ENCODE measurements around the gene SOX5. TPM values are rescaled to one million over a fixed set of nuclear protein-coding genes. Genes with fewer than 3 reads are reported as not detected.
"Not testable (repeated sequence)": the region's sequence is repeated elsewhere in the genome, so short reads cannot be mapped to it uniquely, and the experiment has no call there.

Gene SOX5
- total RNA-seq, 1 donor from 2014 or later, result 86.8 TPM

DNA sequence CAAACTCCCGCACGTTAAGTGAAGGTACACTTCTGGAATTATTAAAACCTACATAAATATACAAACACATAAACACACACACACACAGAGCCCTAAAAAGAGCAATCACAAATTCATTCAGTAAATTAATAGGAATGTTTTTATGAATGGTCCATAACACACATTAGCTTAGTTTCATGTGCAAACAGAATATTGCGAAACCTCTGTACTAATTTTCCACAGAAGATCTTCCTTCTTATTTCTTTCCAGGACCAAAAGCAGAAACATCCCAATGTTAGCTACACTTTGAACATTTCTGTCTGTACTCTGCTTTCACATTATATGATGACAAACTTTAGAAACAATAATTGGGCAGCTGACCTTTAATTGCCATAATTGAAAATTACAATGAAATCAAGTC, 101.6 kb downstream of the SOX5 start:
- peaks cover 13% of the 10 kb centered on the region for H3K4me1 Mint-ChIP-seq
- H3K27ac Mint-ChIP-seq (ENCODE audit: unreplicated experiment), result no peak overlapping the region
- peaks cover 10% of the 10 kb centered on the region for H3K36me3 Mint-ChIP-seq (ENCODE audit: low read depth)
- TF ChIP-seq, protein P1, sequence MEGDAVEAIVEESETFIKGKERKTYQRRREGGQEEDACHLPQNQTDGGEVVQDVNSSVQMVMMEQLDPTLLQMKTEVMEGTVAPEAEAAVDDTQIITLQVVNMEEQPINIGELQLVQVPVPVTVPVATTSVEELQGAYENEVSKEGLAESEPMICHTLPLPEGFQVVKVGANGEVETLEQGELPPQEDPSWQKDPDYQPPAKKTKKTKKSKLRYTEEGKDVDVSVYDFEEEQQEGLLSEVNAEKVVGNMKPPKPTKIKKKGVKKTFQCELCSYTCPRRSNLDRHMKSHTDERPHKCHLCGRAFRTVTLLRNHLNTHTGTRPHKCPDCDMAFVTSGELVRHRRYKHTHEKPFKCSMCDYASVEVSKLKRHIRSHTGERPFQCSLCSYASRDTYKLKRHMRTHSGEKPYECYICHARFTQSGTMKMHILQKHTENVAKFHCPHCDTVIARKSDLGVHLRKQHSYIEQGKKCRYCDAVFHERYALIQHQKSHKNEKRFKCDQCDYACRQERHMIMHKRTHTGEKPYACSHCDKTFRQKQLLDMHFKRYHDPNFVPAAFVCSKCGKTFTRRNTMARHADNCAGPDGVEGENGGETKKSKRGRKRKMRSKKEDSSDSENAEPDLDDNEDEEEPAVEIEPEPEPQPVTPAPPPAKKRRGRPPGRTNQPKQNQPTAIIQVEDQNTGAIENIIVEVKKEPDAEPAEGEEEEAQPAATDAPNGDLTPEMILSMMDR (conservative IDR thresholded peaks at IDR 0.05), result no peak
- no peaks in the 10 kb centered on the region for H3K27me3 Mint-ChIP-seq (ENCODE audit: low read depth)
- no peak overlapping the region for H3K4me3 Mint-ChIP-seq
- DNase-seq (ENCODE audit: low read depth, low spot score), result no peak
- H3K9me3 Mint-ChIP-seq, result no peaks in the 10 kb centered on the region

DNA sequence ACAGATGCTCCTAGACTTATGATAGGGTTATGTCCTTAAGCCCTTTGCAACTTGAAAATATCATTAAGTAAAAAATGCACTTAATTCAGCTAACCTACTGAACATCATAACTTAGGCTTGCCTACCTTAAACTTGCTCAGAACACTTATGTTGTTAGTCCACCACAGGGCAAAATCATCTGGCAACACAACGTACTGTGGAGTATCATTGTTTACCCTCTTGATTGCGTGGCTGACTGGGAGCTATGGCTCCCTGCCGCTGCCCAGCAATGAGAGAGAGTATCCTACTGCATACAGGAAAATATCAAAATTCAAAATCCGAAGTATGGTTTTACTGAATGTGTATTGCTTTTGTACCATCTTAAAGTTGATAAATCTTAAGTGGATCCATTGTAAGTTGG, 105.5 kb downstream of the SOX5 start:
- Mint-ChIP-seq H3K27ac (ENCODE audit: unreplicated experiment) (no peak overlapping the region), H3K36me3 (ENCODE audit: low read depth) (peaks cover 30% of the 10 kb centered on the region), H3K4me1 (peaks cover 15% of the 10 kb centered on the region), H3K27me3 (ENCODE audit: low read depth) (no peaks in the 10 kb centered on the region), H3K4me3 (no peak overlapping the region), H3K9me3 (peaks cover 4% of the 10 kb centered on the region)
- TF ChIP-seq, protein P1 (conservative IDR thresholded peaks at IDR 0.05), result no peak
- DNase-seq (ENCODE audit: low read depth, low spot score), result no peak

DNA sequence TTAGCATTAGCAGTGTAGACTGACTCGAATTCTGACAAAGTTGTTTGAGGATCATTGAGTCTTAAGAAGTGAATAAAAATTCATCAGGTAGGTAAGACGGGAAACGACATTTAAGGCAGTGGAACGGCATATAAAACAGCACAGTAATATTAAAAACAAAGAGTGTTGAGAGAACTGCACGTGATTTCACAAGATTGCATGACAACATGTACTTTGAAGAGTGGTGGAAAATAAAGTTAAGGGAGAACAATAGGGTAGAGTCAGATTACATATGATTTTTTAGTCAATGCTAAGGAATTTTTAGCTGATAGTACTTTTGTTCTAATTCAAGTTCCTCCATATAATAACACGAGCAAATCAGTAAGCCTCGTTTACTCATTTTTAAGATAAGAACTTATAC, 115.4 kb downstream of the SOX5 start:
- H3K27ac Mint-ChIP-seq (ENCODE audit: unreplicated experiment), result no peak overlapping the region

DNA sequence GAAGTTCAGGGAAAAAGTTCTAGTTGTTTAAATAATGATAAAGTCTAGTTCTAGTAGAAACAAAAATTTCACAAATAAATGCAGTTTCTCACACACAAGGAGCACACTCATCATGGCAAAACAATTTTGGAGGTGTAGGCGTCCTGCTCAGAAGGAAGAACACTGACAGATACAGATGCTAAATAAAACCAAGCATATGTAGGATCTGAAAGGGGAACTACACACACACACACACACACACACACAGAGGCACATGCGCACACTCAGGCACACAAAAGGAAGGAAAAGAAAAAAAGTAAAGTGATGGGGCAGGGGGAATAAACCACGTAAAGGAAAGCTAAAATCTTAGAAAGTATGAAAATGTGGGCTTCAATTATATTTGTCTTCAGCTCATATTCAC, 117.7 kb downstream of the SOX5 start:
- Mint-ChIP-seq H3K36me3 (ENCODE audit: low read depth) (peaks cover 12% of the 10 kb centered on the region), H3K4me3 (peak overlapping the region; percentile 20), H3K4me1 (peaks cover 63% of the 10 kb centered on the region), H3K27me3 (ENCODE audit: low read depth) (no peaks in the 10 kb centered on the region), H3K27ac (ENCODE audit: unreplicated experiment) (no peak overlapping the region), H3K9me3 (peaks cover 2% of the 10 kb centered on the region)
- TF ChIP-seq, protein P1 (conservative IDR thresholded peaks at IDR 0.05), result no peak
- DNase-seq (ENCODE audit: low read depth, low spot score), result no peak

More for the DNA sequence above, 115.4 kb downstream of the SOX5 start:
- Mint-ChIP-seq H3K27me3 (ENCODE audit: low read depth) (no peaks in the 10 kb centered on the region), H3K4me3 (no peak overlapping the region), H3K36me3 (ENCODE audit: low read depth) (peaks cover 16% of the 10 kb centered on the region), H3K9me3 (peaks cover 5% of the 10 kb centered on the region), H3K4me1 (peaks cover 53% of the 10 kb centered on the region)
- DNase-seq (ENCODE audit: low read depth, low spot score), result no peak
- TF ChIP-seq, protein P1 (conservative IDR thresholded peaks at IDR 0.05), result no peak

DNA sequence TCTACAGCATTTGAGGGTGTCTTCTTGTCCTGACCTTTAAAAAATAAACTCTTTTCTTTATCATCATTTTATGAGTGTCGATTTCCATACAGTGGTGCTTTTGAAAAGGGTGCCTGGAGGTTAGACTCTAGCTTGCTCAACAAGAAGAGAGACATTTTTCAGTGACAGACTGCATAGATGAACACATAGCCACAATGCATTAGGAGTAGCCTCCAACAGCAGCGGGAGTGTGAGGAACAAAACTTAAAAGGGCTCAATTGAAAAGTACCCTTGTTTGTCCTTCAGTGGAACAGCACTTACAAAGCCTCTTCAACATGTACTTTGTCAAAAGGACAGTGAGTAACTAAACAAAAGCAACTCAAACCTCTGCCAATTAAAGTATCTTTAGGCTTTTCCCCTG, 119.3 kb downstream of the SOX5 start:
- no peak for DNase-seq (ENCODE audit: low read depth, low spot score)
- Mint-ChIP-seq H3K9me3 (peaks cover 2% of the 10 kb centered on the region), H3K36me3 (ENCODE audit: low read depth) (peaks cover 19% of the 10 kb centered on the region), H3K4me1 (peaks cover 64% of the 10 kb centered on the region), H3K27me3 (ENCODE audit: low read depth) (no peaks in the 10 kb centered on the region), H3K27ac (ENCODE audit: unreplicated experiment) (peak overlapping the region; percentile 12), H3K4me3 (peak overlapping the region; percentile 27)
- TF ChIP-seq, protein P1 (conservative IDR thresholded peaks at IDR 0.05), result no peak

DNA sequence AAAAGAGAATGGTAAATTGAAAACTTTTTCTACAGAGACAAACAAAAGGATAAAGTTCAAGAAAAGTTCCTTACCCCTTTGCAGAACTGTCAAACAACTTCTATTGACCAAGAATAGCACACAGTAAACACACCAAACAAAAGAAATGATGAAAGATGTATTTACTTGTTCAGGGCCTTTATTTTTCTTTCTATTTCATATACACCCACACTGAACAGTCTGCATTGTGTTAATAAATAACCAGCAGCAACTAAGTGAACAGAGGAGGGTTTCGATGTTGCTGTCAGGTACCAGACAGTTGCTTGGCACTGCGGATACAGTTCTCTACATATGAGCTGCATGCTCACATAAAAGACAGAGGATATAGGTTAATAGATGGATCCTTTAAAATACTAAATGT, 122.1 kb downstream of the SOX5 start:
- peaks cover 54% of the 10 kb centered on the region for H3K4me1 Mint-ChIP-seq
- H3K27me3 Mint-ChIP-seq (ENCODE audit: low read depth), result no peaks in the 10 kb centered on the region
- H3K4me3 Mint-ChIP-seq, result no peak overlapping the region
- H3K27ac Mint-ChIP-seq (ENCODE audit: unreplicated experiment), result no peak overlapping the region
- H3K9me3 Mint-ChIP-seq, result no peaks in the 10 kb centered on the region
- TF ChIP-seq, protein P1 (conservative IDR thresholded peaks at IDR 0.05), result no peak
- peaks cover 29% of the 10 kb centered on the region for H3K36me3 Mint-ChIP-seq (ENCODE audit: low read depth)
- no peak for DNase-seq (ENCODE audit: low read depth, low spot score)

DNA sequence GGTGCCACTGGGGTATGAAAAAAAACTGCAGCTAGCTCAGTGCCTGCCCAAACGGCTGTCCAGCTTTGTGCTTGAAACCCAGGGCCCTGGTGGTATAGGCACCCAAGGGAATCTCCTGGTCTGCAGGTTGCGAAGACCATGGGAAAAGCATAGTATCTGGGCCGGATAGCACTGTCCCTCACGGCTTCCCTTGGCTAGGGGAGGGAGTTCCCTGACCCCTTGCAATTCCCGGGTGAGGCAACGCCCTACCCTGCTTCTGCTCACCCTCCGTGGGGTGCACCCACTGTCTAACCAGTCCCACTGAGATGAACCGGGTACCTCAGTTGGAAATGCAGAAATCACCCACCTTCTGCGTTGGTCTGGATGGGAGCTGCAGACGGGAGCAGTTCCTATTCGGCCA, 124.3 kb downstream of the SOX5 start:
- DNase-seq (ENCODE audit: low read depth, low spot score); H3K9me3 Mint-ChIP-seq; H3K27me3 Mint-ChIP-seq (ENCODE audit: low read depth); H3K27ac Mint-ChIP-seq (ENCODE audit: unreplicated experiment); H3K4me3 Mint-ChIP-seq: not testable (repeated sequence)
- Mint-ChIP-seq H3K36me3 (ENCODE audit: low read depth) (peaks cover 40% of the 10 kb centered on the region), H3K4me1 (peaks cover 33% of the 10 kb centered on the region)

Data from neural crest cell (in vitro differentiated cells).